Measurements from ENCODE around the gene ACAD11.

ACAD11 gene

GRCh38 chr3:132659365-132660051 lies at the start of gene ACAD11:
Gene ACAD11, minus strand, starts transcription at chr3:132659809. Its CDS starts 58 bp downstream, at chr3:132659751.
- in situ Hi-C loops (cut with MboI; ENCODE audit: low sequenced_read_pairs), result no loop called here

- in situ Hi-C loops (cut with MboI; ENCODE audit: low sequenced_read_pairs), result loop anchor here (25.0 kb wide), 1 partner anchor 934 kb away; no protein-coding TSS in a partner anchor
Measured at GRCh38 chr3:132703733-132704132, 44.1 kb upstream of the ACAD11 start.

GRCh38 chr3:132695422-132695821 lies 35.8 kb upstream of the ACAD11 start:
- in situ Hi-C loops (cut with MboI; ENCODE audit: low sequenced_read_pairs), result no loop called here

GRCh38 chr3:132694991-132695390 lies 35.4 kb upstream of the ACAD11 start:
- in situ Hi-C loops (cut with MboI; ENCODE audit: low sequenced_read_pairs), result no loop called here

- in situ Hi-C loops (cut with MboI; ENCODE audit: low sequenced_read_pairs), result no loop called here
Measured at GRCh38 chr3:132690040-132690439, 30.4 kb upstream of the ACAD11 start.

GRCh38 chr3:132682201-132682600 lies 22.6 kb upstream of the ACAD11 start:
- in situ Hi-C loops (cut with MboI; ENCODE audit: low sequenced_read_pairs), result no loop called here

- in situ Hi-C loops (cut with MboI; ENCODE audit: low sequenced_read_pairs), result no loop called here
Measured at GRCh38 chr3:132681421-132681820, 21.8 kb upstream of the ACAD11 start.

- in situ Hi-C loops (cut with MboI; ENCODE audit: low sequenced_read_pairs), result no loop called here
Measured at GRCh38 chr3:132679911-132680310, 20.3 kb upstream of the ACAD11 start.

- in situ Hi-C loops (cut with MboI; ENCODE audit: low sequenced_read_pairs), result no loop called here
Measured at GRCh38 chr3:132675408-132675807, 15.8 kb upstream of the ACAD11 start.

- in situ Hi-C loops (cut with MboI; ENCODE audit: low sequenced_read_pairs), result no loop called here
Measured at GRCh38 chr3:132669256-132669777, 9.7 kb upstream of the ACAD11 start.

- in situ Hi-C loops (cut with MboI; ENCODE audit: low sequenced_read_pairs), result no loop called here
Measured at GRCh38 chr3:132665230-132665745, 5.7 kb upstream of the ACAD11 start.

GRCh38 chr3:132662212-132662611 lies 2.6 kb upstream of the ACAD11 start:
- in situ Hi-C loops (cut with MboI; ENCODE audit: low sequenced_read_pairs), result no loop called here

GRCh38 chr3:132661101-132661500 lies 1.5 kb upstream of the ACAD11 start:
- in situ Hi-C loops (cut with MboI; ENCODE audit: low sequenced_read_pairs), result no loop called here

- in situ Hi-C loops (cut with MboI; ENCODE audit: low sequenced_read_pairs), result no loop called here
Measured at GRCh38 chr3:132660811-132661070, 1.1 kb upstream of the ACAD11 start.

- in situ Hi-C loops (cut with MboI; ENCODE audit: low sequenced_read_pairs), result no loop called here
Measured at GRCh38 chr3:132660052-132660810, 622 bp upstream of the ACAD11 start, which contains the start of gene UBA5. Gene UBA5, plus strand, starts transcription at chr3:132660329. Its CDS starts 209 bp downstream, at chr3:132660538.

- in situ Hi-C loops (cut with MboI; ENCODE audit: low sequenced_read_pairs), result no loop called here
Measured at GRCh38 chr3:132659000-132659364, 627 bp downstream of the ACAD11 start.

- in situ Hi-C loops (cut with MboI; ENCODE audit: low sequenced_read_pairs), result no loop called here
Measured at GRCh38 chr3:132657869-132658747, 1.5 kb downstream of the ACAD11 start.

- in situ Hi-C loops (cut with MboI; ENCODE audit: low sequenced_read_pairs), result no loop called here
Measured at GRCh38 chr3:132655471-132655870, 4.1 kb downstream of the ACAD11 start.

- in situ Hi-C loops (cut with MboI; ENCODE audit: low sequenced_read_pairs), result no loop called here
Measured at GRCh38 chr3:132654721-132655120, 4.9 kb downstream of the ACAD11 start.

- in situ Hi-C loops (cut with MboI; ENCODE audit: low sequenced_read_pairs), result no loop called here
Measured at GRCh38 chr3:132654190-132654589, 5.4 kb downstream of the ACAD11 start.

- in situ Hi-C loops (cut with MboI; ENCODE audit: low sequenced_read_pairs), result no loop called here
Measured at GRCh38 chr3:132652640-132653270, 6.9 kb downstream of the ACAD11 start.

Data from HL-60/S4 treated with phorbol 12-myristate 13-acetate at 8.2 ng/mL for 4 days and 3 days (cell line).